H1 (cell line): ENCODE measurements around the gene RHBDF1. TPM values are rescaled to one million over a fixed set of nuclear protein-coding genes. Genes with fewer than 3 reads are reported as not detected.

ENCODE experiments used
- CTCF ChIA-PET: fragments of 300-600 bp; sonication (Branson Sonifier 250); formaldehyde crosslinking; loops from one replicate; lab custom pipeline; 2021; ENCODE audit not compliant: partially characterized antibody; lab: Charles Lee
- POLR2A ChIA-PET: fragments of 300-600 bp; sonication (Branson Sonifier 250); formaldehyde crosslinking; loops from one replicate; lab custom pipeline; 2021; ENCODE audit warnings: inconsistent platforms; ENCODE audit not compliant: partially characterized antibody; lab: Charles Lee
- DNase-seq, 2 experiments: peaks; one replicate each; pipeline versions ENCODE4 v3.0.0 to v3.0.0-alpha.2; 2010 to 2022; ENCODE audit warnings: low spot score in 2 of 2, low read depth in 1 of 2, mixed read lengths in 1 of 2
- FAIRE-seq: peaks from 2 replicates; lab custom pipeline; 2011; peaks lifted over from hg19 to GRCh38; lab: Jason Lieb, UNC
- H2AFZ ChIP-seq: 2 replicates; pipeline ENCODE4 v1.8.1; 2012; ENCODE audit warnings: low read length, inconsistent platforms
- H2AK5ac ChIP-seq: 2 replicates; pipeline ENCODE4 v1.6.1; 2013; ENCODE audit warnings: low read depth, low read length
- H2BK120ac ChIP-seq: replicated peaks from 2 replicates; pipeline ENCODE3; 2013; ENCODE audit warnings: low read depth, low read length, inconsistent platforms
- H2BK12ac ChIP-seq: 2 replicates; pipeline ENCODE4 v1.6.1; 2013; ENCODE audit warnings: low read depth, low read length
- H2BK15ac ChIP-seq: 2 replicates; pipeline ENCODE4 v1.6.1; 2013; ENCODE audit warnings: low read length
- H2BK20ac ChIP-seq: 2 replicates; pipeline ENCODE4 v1.6.1; 2013; ENCODE audit warnings: low read length
- H2BK5ac ChIP-seq: 2 replicates; pipeline ENCODE4 v1.6.1; 2013; ENCODE audit warnings: low read depth, low read length
- H3K14ac ChIP-seq: 2 replicates; pipeline ENCODE4 v1.6.1; 2013; ENCODE audit warnings: inconsistent platforms; ENCODE audit not compliant: insufficient read length
- H3K18ac ChIP-seq: 2 replicates; pipeline ENCODE4 v1.6.1; 2013; ENCODE audit warnings: low read length; ENCODE audit errors: extremely low read depth
- H3K23ac ChIP-seq: 2 replicates; pipeline ENCODE4 v1.6.1; 2013; ENCODE audit warnings: inconsistent platforms; ENCODE audit not compliant: insufficient read length
- H3K23me2 ChIP-seq: 2 replicates; pipeline ENCODE4 v1.6.1; 2013; ENCODE audit warnings: low read depth, low read length
- H3K27ac ChIP-seq: 2 replicates; pipeline ENCODE4 v1.6.1; 2011; ENCODE audit warnings: low read depth, low read length, inconsistent platforms
- H3K27me3 ChIP-seq, 4 experiments: replicated peaks in 1 of 4; 1 replicate in 1 of 4; 2 replicates in 3 of 4; pipeline versions ENCODE4 v1.6.1 to v1.8.1; 2011 to 2013; ENCODE audit warnings: low read length in 3 of 4, mild to moderate bottlenecking in 3 of 4, inconsistent platforms in 2 of 4, mixed read lengths in 2 of 4, moderate library complexity in 1 of 4; ENCODE audit not compliant: control insufficient read depth in 3 of 4, insufficient read depth in 3 of 4; ENCODE audit errors: extremely low read depth in 1 of 4
- H3K36me3 ChIP-seq, 4 experiments: 2 replicates each; pipeline versions ENCODE4 v1.6.1 to v1.8.1; 2011 to 2013; ENCODE audit warnings: mild to moderate bottlenecking in 4 of 4, low read length in 3 of 4, moderate library complexity in 2 of 4, control low read depth in 1 of 4, inconsistent platforms in 1 of 4; ENCODE audit not compliant: insufficient read depth in 4 of 4, control insufficient read depth in 2 of 4
- H3K4ac ChIP-seq: replicated peaks from 2 replicates; pipeline ENCODE3; 2013; ENCODE audit warnings: low read length, low read depth, mixed read lengths, inconsistent platforms; ENCODE audit not compliant: insufficient read length
- H3K4me1 ChIP-seq, 4 experiments: replicated peaks in 1 of 4; 1 replicate in 1 of 4; 2 replicates in 3 of 4; pipeline versions ENCODE4 v1.6.1 to v1.8.1; 2011 to 2013; ENCODE audit warnings: low read length in 3 of 4, inconsistent platforms in 2 of 4, mixed read lengths in 1 of 4; ENCODE audit not compliant: insufficient read depth in 4 of 4, control insufficient read depth in 3 of 4
- H3K4me2 ChIP-seq, 2 experiments: 2 replicates each; pipeline versions ENCODE4 v1.6.1 to v1.8.1; 2011 to 2013; ENCODE audit warnings: low read depth in 2 of 2, low read length in 2 of 2, control low read depth in 1 of 2, inconsistent platforms in 1 of 2, mild to moderate bottlenecking in 1 of 2; ENCODE audit not compliant: insufficient read depth in 1 of 2
- H3K4me3 ChIP-seq, 4 experiments: fragments of 200-600, 300-600 bp in 1 of 4; sonication (generic), shearing (Covaris generic), sonication (Bioruptor Twin) in 1 of 4; 2 replicates each; pipeline versions ENCODE4 v1.5.1 to v1.8.1; 2011 to 2016; ENCODE audit warnings: low read length in 4 of 4, low read depth in 3 of 4, control low read depth in 2 of 4, inconsistent platforms in 2 of 4, mild to moderate bottlenecking in 2 of 4, mixed read lengths in 1 of 4, moderate library complexity in 1 of 4; ENCODE audit not compliant: insufficient read depth in 2 of 4; ENCODE audit errors: extremely low read depth in 1 of 4
- H3K56ac ChIP-seq: replicated peaks from 2 replicates; pipeline ENCODE3; 2013; ENCODE audit warnings: low read depth, mild to moderate bottlenecking, mixed read lengths, low read length, inconsistent platforms; ENCODE audit not compliant: insufficient read length
- H3K79me1 ChIP-seq: 2 replicates; pipeline ENCODE4 v1.6.1; 2013; ENCODE audit warnings: low read depth, low read length, control low read depth
- H3K79me2 ChIP-seq, 2 experiments: 2 replicates each; pipeline versions ENCODE4 v1.6.1 to v1.8.1; 2012 to 2013; ENCODE audit warnings: low read length in 2 of 2, mild to moderate bottlenecking in 2 of 2, inconsistent platforms in 1 of 2; ENCODE audit not compliant: insufficient read depth in 2 of 2, control insufficient read depth in 1 of 2
- H3K9ac ChIP-seq, 4 experiments: replicated peaks in 1 of 4; 1 replicate in 1 of 4; 2 replicates in 3 of 4; pipeline versions ENCODE4 v1.6.1 to v1.8.1; 2011 to 2013; ENCODE audit warnings: low read depth in 3 of 4, low read length in 3 of 4, control low read depth in 2 of 4, mild to moderate bottlenecking in 2 of 4, moderate library complexity in 2 of 4, inconsistent platforms in 1 of 4; ENCODE audit errors: extremely low read depth in 1 of 4
- H3K9me3 ChIP-seq, 2 experiments: 2 replicates each; pipeline versions ENCODE4 v1.6.1 to v1.8.1; 2012 to 2013; ENCODE audit warnings: mild to moderate bottlenecking in 2 of 2, moderate library complexity in 2 of 2, control low read depth in 1 of 2, inconsistent platforms in 1 of 2, low read depth in 1 of 2, low read length in 1 of 2, mixed read lengths in 1 of 2; ENCODE audit not compliant: insufficient read depth in 2 of 2
- H4K20me1 ChIP-seq, 2 experiments: replicated peaks in 1 of 2; 2 replicates each; pipeline versions ENCODE3 to v1.8.1; 2011 to 2013; ENCODE audit warnings: inconsistent platforms in 2 of 2, low read length in 2 of 2, mild to moderate bottlenecking in 1 of 2; ENCODE audit not compliant: insufficient read depth in 2 of 2, control insufficient read depth in 1 of 2
- H4K5ac ChIP-seq: 2 replicates; pipeline ENCODE4 v1.6.1; 2013; ENCODE audit warnings: low read length, low read depth, mixed read lengths, inconsistent platforms; ENCODE audit not compliant: insufficient read length
- H4K8ac ChIP-seq: 2 replicates; pipeline ENCODE4 v1.8.0; 2013; ENCODE audit warnings: mild to moderate bottlenecking, moderate library complexity, low read length, inconsistent platforms; ENCODE audit not compliant: insufficient read depth; ENCODE audit errors: extremely low read depth
- H4K91ac ChIP-seq: replicated peaks from 2 replicates; pipeline ENCODE3; 2013; ENCODE audit warnings: low read length, mixed read lengths, inconsistent platforms; ENCODE audit not compliant: insufficient read length
- CHD2 ChIP-seq: IDR thresholded peaks from 2 replicates; pipeline ENCODE4 v1.6.1; 2012; ENCODE audit warnings: low read length, improper control_type of control experiment
- FOSL1 ChIP-seq: IDR thresholded peaks from 2 replicates; pipeline ENCODE4 v1.6.1; 2011; ENCODE audit warnings: mild to moderate bottlenecking, low read depth, low read length, moderate library complexity; ENCODE audit not compliant: insufficient read depth
- GABPA ChIP-seq: IDR thresholded peaks from 2 replicates; pipeline ENCODE4 v1.6.1; 2011; ENCODE audit warnings: mild to moderate bottlenecking, low read length, moderate library complexity, borderline replicate concordance; ENCODE audit not compliant: insufficient read depth
- KDM5A ChIP-seq: fragments of 200-600 bp; IDR thresholded peaks from 2 replicates; pipeline ENCODE4 v1.7.1; 2012; ENCODE audit warnings: mild to moderate bottlenecking, low read length, inconsistent platforms, mixed read lengths
- MAFK ChIP-seq: IDR thresholded peaks from 2 replicates; pipeline ENCODE4 v1.6.1; 2012; ENCODE audit warnings: low read depth, mild to moderate bottlenecking, improper control_type of control experiment, low read length
- SAP30 ChIP-seq: fragments of 300-600 bp; sonication (generic); IDR thresholded peaks from 2 replicates; pipeline ENCODE4 v1.7.1; 2012; ENCODE audit warnings: low read length, moderate library complexity, mild to moderate bottlenecking, inconsistent platforms; ENCODE audit not compliant: insufficient read depth, insufficient replicate concordance
- SP2 ChIP-seq: IDR thresholded peaks from 2 replicates; pipeline ENCODE4 v1.6.1; 2012; ENCODE audit warnings: mild to moderate bottlenecking, low read length, inconsistent platforms
- SP4 ChIP-seq: IDR thresholded peaks from 2 replicates; pipeline ENCODE4 v1.6.1; 2012; ENCODE audit warnings: low read length, inconsistent platforms
- TAF1 ChIP-seq: IDR thresholded peaks from 2 replicates; pipeline ENCODE4 v1.6.1; 2011; ENCODE audit warnings: mild to moderate bottlenecking, low read depth, low read length
- TCF12 ChIP-seq: IDR thresholded peaks from 2 replicates; pipeline ENCODE4 v1.6.1; 2011; ENCODE audit warnings: low read depth, mild to moderate bottlenecking, low read length
- YY1 ChIP-seq: IDR thresholded peaks from 2 replicates; pipeline ENCODE4 v1.6.1; 2011; ENCODE audit warnings: low read depth, mild to moderate bottlenecking, low read length
- WGBS, 2 experiments: shearing (Covaris generic) in 1 of 2; methylation state at CpG; one replicate each; pipeline versions ENCODE4 v1.1.6 to v1.1.7; 2013 to 2015; ENCODE audit warnings: low lambda C conversion rate in 2 of 2, mixed read lengths in 2 of 2, inconsistent platforms in 1 of 2, low coverage in 1 of 2, missing lambda C conversion rate in 1 of 2; ENCODE audit not compliant: insufficient replicate concordance in 2 of 2, insufficient coverage in 1 of 2, insufficient read length in 1 of 2; ENCODE audit errors: extremely low coverage in 1 of 2, missing lambda C conversion rate in 1 of 2; 5-methylcytosine and 5-hydroxymethylcytosine counted together
- polyA plus RNA-seq, 7 experiments: library from polyadenylated mRNA; depleted of rRNA in 3 of 7; stranded (reverse) in 5 of 7; unstranded in 2 of 7; fragments of >200 nt in 5 of 7; fragments of 200-250 nt in 2 of 7; gene quantifications; 1 replicate in 5 of 7; 2 replicates in 1 of 7; 4 replicates in 1 of 7; pipeline versions ENCODE4 v1.2.1 to v1.2.3, GENCODE V29; 2011 to 2013; ENCODE audit warnings: missing spikeins in 2 of 7, mixed read lengths in 2 of 7
- total RNA-seq: library from RNA; stranded (reverse); fragmentation: NEBNext Ultra II Directional; extraction: Animal tissue kit (Norgen Biotek cat#: 25700); gene quantifications from 2 replicates; pipeline ENCODE4 v1.2.1, GENCODE V29; 2021

RHBDF1 gene
- total and polyA plus RNA-seq, 2 of the 8 experiments (the other 6 are each of a cell fraction or from before 2014, with no cell fraction given), result 37.4 to 51.6 TPM

DNA sequence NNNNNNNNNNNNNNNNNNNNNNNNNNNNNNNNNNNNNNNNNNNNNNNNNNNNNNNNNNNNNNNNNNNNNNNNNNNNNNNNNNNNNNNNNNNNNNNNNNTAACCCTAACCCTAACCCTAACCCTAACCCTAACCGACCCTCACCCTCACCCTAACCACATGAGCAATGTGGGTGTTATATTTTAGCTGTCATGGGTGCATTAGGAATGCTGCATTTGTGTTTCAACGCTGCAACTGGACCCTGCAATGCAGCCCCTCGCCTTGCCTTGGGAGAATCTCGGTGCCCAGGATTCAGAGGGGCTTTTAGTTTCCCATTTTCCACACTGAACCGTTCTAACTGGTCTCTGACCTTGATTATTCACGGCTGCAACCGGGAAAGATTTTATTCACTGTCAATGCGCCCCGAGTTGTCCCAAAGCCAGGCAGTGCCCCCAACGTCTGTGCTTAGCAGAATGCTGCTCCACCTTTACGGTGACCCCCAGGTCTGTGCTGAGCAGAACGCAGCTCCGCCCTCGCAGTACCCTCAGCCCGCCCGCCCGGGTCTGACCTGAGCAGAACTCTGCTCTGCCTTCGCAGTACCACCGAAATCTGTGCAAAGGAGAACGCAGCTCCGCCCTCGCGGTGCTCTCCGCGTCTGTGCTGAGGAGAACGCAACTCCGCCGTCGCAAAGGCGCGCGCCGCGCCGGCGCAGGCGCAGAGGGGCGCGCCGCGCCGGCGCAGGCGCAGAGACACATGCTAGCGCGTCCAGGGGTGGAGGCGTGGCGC, 62.3 kb downstream of the RHBDF1 start:
- Histone ChIP-seq H2BK5ac (no peak overlapping the region), H3K27me3 (no peaks in the 10 kb centered on the region), H3K79me1 (no peaks in the 10 kb centered on the region), H4K91ac (no peak overlapping the region), H3K23ac (no peak overlapping the region), H3K27ac (no peak overlapping the region), H3K4ac (no peak overlapping the region), H4K8ac (no peak overlapping the region), H3K4me3 (peak overlapping the region in 1 of 4 experiments; percentile 22; a peak in 1 of 8 replicates), H4K20me1 (no peaks in the 10 kb centered on the region), H3K4me2 (no peak overlapping the region), H3K9ac (no peak overlapping the region), H3K36me3 (no peaks in the 10 kb centered on the region), H2AFZ (no peak overlapping the region), H2BK15ac (no peak overlapping the region), H3K56ac (no peak overlapping the region), H3K18ac (no peak overlapping the region), H2BK12ac (no peak overlapping the region), H3K79me2 (no peaks in the 10 kb centered on the region), H2BK20ac (no peak overlapping the region), H2AK5ac (no peak overlapping the region), H3K23me2 (no peaks in the 10 kb centered on the region), H4K5ac (no peak overlapping the region), H2BK120ac (no peak overlapping the region), H3K9me3 (peaks cover 2 to 11% of the 10 kb centered on the region in 2 experiments; a peak in 2 of 4 replicates), H3K14ac (no peak overlapping the region), H3K4me1 (no peaks in the 10 kb centered on the region)
- ChIA-PET CTCF (interaction anchor here (0.6 kb wide), 1 partner anchor 84 kb away, joined by 3 read pairs; no protein-coding TSS in a partner anchor), POLR2A (no interaction called here)
- WGBS, 2 experiments, result 93% methylated on average over 9 of the region's 48 CpGs; no CpG with 5 or more reads in 1 of the 2 experiments
- DNase-seq (no peak), FAIRE-seq (no peak)
- TF ChIP-seq MAFK (no peak), SP4 (no peak), TCF12 (no peak), SP2 (no peak), FOSL1 (no peak), TAF1 (no peak), YY1 (no peak), KDM5A (no peak), CHD2 (no peak), SAP30 (no peak), GABPA (no peak)
